Kidney epithelial cell (primary cell): Measurements from ENCODE around the gene APOBR. TPM values are rescaled to one million over a fixed set of nuclear protein-coding genes. Genes with fewer than 3 reads are reported as not detected.
"Not testable (repeated sequence)": the region's sequence is repeated elsewhere in the genome, so short reads cannot be mapped to it uniquely, and the experiment has no call there.

ENCODE experiments used
- DNase-seq: peaks from one replicate; pipeline ENCODE4 v3.0.0-alpha.2; 2010; ENCODE audit warnings: low read depth
- H3K27me3 ChIP-seq: 2 replicates; pipeline ENCODE4 v1.6.0; 2011; ENCODE audit warnings: low read length; ENCODE audit not compliant: control insufficient read depth, insufficient read depth
- H3K36me3 ChIP-seq: 2 replicates; pipeline ENCODE4 v1.5.1; 2011; ENCODE audit warnings: low read length; ENCODE audit not compliant: control insufficient read depth, insufficient read depth
- H3K4me3 ChIP-seq: 2 replicates; pipeline ENCODE4 v1.5.1; 2011; ENCODE audit warnings: low read depth, mild to moderate bottlenecking, control low read depth, low read length
- CTCF ChIP-seq: IDR thresholded peaks from 2 replicates; pipeline ENCODE4 v1.5.1; 2011; ENCODE audit warnings: mild to moderate bottlenecking, moderate library complexity, low read length, control low read depth, inconsistent platforms; ENCODE audit not compliant: insufficient read depth, poor library complexity, severe bottlenecking
- total RNA-seq: library from RNA; depleted of rRNA; stranded (reverse); fragments of >200 nt; gene quantifications from 2 replicates; pipeline ENCODE4 v1.2.3, GENCODE V29; 2015

APOBR gene
- total RNA-seq, 1 donor from 2014 or later: 0.21 TPM

GRCh38 chr16:28526201-28527099 is 32.0 kb downstream of the APOBR start:
- TF ChIP-seq CTCF: no peak
- DNase-seq: no peak
- Histone ChIP-seq H3K36me3 (no peaks in the 10 kb centered on the region), H3K27me3 (peaks cover under 1% of the 10 kb centered on the region), H3K4me3 (no peak overlapping the region)

- DNase-seq, H3K36me3 ChIP-seq, H3K27me3 ChIP-seq, H3K4me3 ChIP-seq: not testable (repeated sequence)
These were observed 32.8 kb downstream of the APOBR start for GRCh38 chr16:28527100-28527785.

- H3K4me3 ChIP-seq: no peak overlapping the region
- TF ChIP-seq CTCF: no peak
- no peaks in the 10 kb centered on the region for H3K36me3 ChIP-seq
- DNase-seq: no peak
- no peaks in the 10 kb centered on the region for H3K27me3 ChIP-seq
These were observed 33.5 kb downstream of the APOBR start for GRCh38 chr16:28527985-28528384.

- Histone ChIP-seq H3K27me3 (no peaks in the 10 kb centered on the region), H3K36me3 (no peaks in the 10 kb centered on the region), H3K4me3 (no peak overlapping the region)
- no peak for DNase-seq
- no peak for TF ChIP-seq CTCF
These were observed 34.0 kb downstream of the APOBR start for GRCh38 chr16:28528463-28528867.

- no peaks in the 10 kb centered on the region for H3K27me3 ChIP-seq
- DNase-seq: no peak
- H3K36me3 ChIP-seq: no peaks in the 10 kb centered on the region
These were observed 34.7 kb downstream of the APOBR start for GRCh38 chr16:28529124-28529523.

More at GRCh38 chr16:28529124-28529523, 34.7 kb downstream of the APOBR start:
- TF ChIP-seq CTCF: no peak
- no peak overlapping the region for H3K4me3 ChIP-seq
